Measurements from ENCODE around the gene ELMOD1. TPM values are rescaled to one million over a fixed set of nuclear protein-coding genes. Genes with fewer than 3 reads are reported as not detected.
"Not testable (repeated sequence)": the region's sequence is repeated elsewhere in the genome, so short reads cannot be mapped to it uniquely, and the experiment has no call there.

The ELMOD1 gene
- not detected for total RNA-seq

GRCh38 chr11:107590460-107591377, at the start of gene ELMOD1:
Gene ELMOD1 (plus strand): TSS chr11:107591147. CDS start chr11:107618190, 27,043 bp downstream.
- H3K27ac Mint-ChIP-seq = no peak within 1 kb of the TSS
- H3K4me1 Mint-ChIP-seq = peaks cover 21% of the 10 kb centered on the region
- H3K27me3 Mint-ChIP-seq = peaks cover 83% of the 10 kb centered on the region
- peaks cover 3% of the 10 kb centered on the region for H3K36me3 Mint-ChIP-seq
- no peaks in the 10 kb centered on the region for H3K9me3 Mint-ChIP-seq
- DNase-seq (peak; percentile 52), ATAC-seq (ENCODE audit: low read depth) (peak; percentile 65)
- peak within 1 kb of the TSS; percentile 89 for H3K4me3 Mint-ChIP-seq
- POLR2A ChIA-PET = no interaction called here

- POLR2A ChIA-PET = no interaction called here
- Mint-ChIP-seq H3K27ac (no peak overlapping the region), H3K4me1 (no peaks in the 10 kb centered on the region), H3K9me3 (no peaks in the 10 kb centered on the region), H3K27me3 (no peaks in the 10 kb centered on the region), H3K4me3 (no peak overlapping the region), H3K36me3 (peaks cover 12% of the 10 kb centered on the region)
- ATAC-seq (ENCODE audit: low read depth) (no peak), DNase-seq (no peak)
Observed at GRCh38 chr11:107545101-107545514, 45.8 kb upstream of the ELMOD1 start.

- no peak overlapping the region for H3K4me3 Mint-ChIP-seq
- POLR2A ChIA-PET = no interaction called here
Observed at GRCh38 chr11:107547961-107548360, 43.0 kb upstream of the ELMOD1 start.

GRCh38 chr11:107549253-107549953, 41.5 kb upstream of the ELMOD1 start:
- H3K27ac Mint-ChIP-seq = no peak overlapping the region
- H3K27me3 Mint-ChIP-seq = no peaks in the 10 kb centered on the region
- DNase-seq (no peak), ATAC-seq (ENCODE audit: low read depth) (no peak)
- no peaks in the 10 kb centered on the region for H3K4me1 Mint-ChIP-seq
- peaks cover 12% of the 10 kb centered on the region for H3K36me3 Mint-ChIP-seq
- H3K9me3 Mint-ChIP-seq = no peaks in the 10 kb centered on the region
- POLR2A ChIA-PET = interaction anchor here (0.9 kb wide), 1 partner anchor 13 kb away, joined by 3 read pairs; no protein-coding TSS in a partner anchor
- no peak overlapping the region for H3K4me3 Mint-ChIP-seq

More at GRCh38 chr11:107547961-107548360, 43.0 kb upstream of the ELMOD1 start:
- H3K9me3 Mint-ChIP-seq = no peaks in the 10 kb centered on the region
- peaks cover 10% of the 10 kb centered on the region for H3K36me3 Mint-ChIP-seq
- H3K27ac Mint-ChIP-seq = no peak overlapping the region
- DNase-seq (no peak), ATAC-seq (ENCODE audit: low read depth) (no peak)
- no peaks in the 10 kb centered on the region for H3K27me3 Mint-ChIP-seq
- H3K4me1 Mint-ChIP-seq = no peaks in the 10 kb centered on the region

- Mint-ChIP-seq H3K36me3 (peaks cover 8% of the 10 kb centered on the region), H3K9me3 (no peaks in the 10 kb centered on the region), H3K4me1 (no peaks in the 10 kb centered on the region), H3K27ac (no peak overlapping the region), H3K27me3 (no peaks in the 10 kb centered on the region), H3K4me3 (no peak overlapping the region)
- POLR2A ChIA-PET = no interaction called here
- DNase-seq (no peak), ATAC-seq (ENCODE audit: low read depth) (no peak)
Observed at GRCh38 chr11:107549954-107550285, 41.0 kb upstream of the ELMOD1 start.

- Mint-ChIP-seq H3K4me3 (no peak overlapping the region), H3K27ac (no peak overlapping the region), H3K36me3 (peaks cover 8% of the 10 kb centered on the region), H3K9me3 (no peaks in the 10 kb centered on the region), H3K27me3 (no peaks in the 10 kb centered on the region), H3K4me1 (no peaks in the 10 kb centered on the region)
- POLR2A ChIA-PET = no interaction called here
- no peak for ATAC-seq (ENCODE audit: low read depth)
- DNase-seq = no peak
Observed at GRCh38 chr11:107550304-107550703, 40.6 kb upstream of the ELMOD1 start.

GRCh38 chr11:107561688-107562087, 29.3 kb upstream of the ELMOD1 start:
- no peaks in the 10 kb centered on the region for H3K27me3 Mint-ChIP-seq
- DNase-seq (no peak), ATAC-seq (ENCODE audit: low read depth) (no peak)
- POLR2A ChIA-PET = no interaction called here
- H3K4me1 Mint-ChIP-seq = peaks cover 33% of the 10 kb centered on the region
- H3K27ac Mint-ChIP-seq = no peak overlapping the region
- no peaks in the 10 kb centered on the region for H3K9me3 Mint-ChIP-seq
- H3K36me3 Mint-ChIP-seq = peaks cover 7% of the 10 kb centered on the region
- no peak overlapping the region for H3K4me3 Mint-ChIP-seq

- H3K36me3 Mint-ChIP-seq = peaks cover 7% of the 10 kb centered on the region
- no peak for DNase-seq
- POLR2A ChIA-PET = interaction anchor here (1.2 kb wide), 1 partner anchor 13 kb away, joined by 3 read pairs; no protein-coding TSS in a partner anchor
- H3K9me3 Mint-ChIP-seq = no peaks in the 10 kb centered on the region
- H3K4me1 Mint-ChIP-seq = peaks cover 39% of the 10 kb centered on the region
- H3K27ac Mint-ChIP-seq = peak overlapping the region; percentile 75
- ATAC-seq (ENCODE audit: low read depth) = no peak
- H3K27me3 Mint-ChIP-seq = no peaks in the 10 kb centered on the region
- no peak overlapping the region for H3K4me3 Mint-ChIP-seq
Observed at GRCh38 chr11:107562647-107563208, 28.2 kb upstream of the ELMOD1 start.

GRCh38 chr11:107563702-107564101, 27.2 kb upstream of the ELMOD1 start:
- peak overlapping the region; percentile 57 for H3K27ac Mint-ChIP-seq
- H3K4me1 Mint-ChIP-seq = peaks cover 43% of the 10 kb centered on the region
- peak overlapping the region; percentile 47 for H3K4me3 Mint-ChIP-seq
- POLR2A ChIA-PET = no interaction called here
- no peak for DNase-seq
- H3K9me3 Mint-ChIP-seq = no peaks in the 10 kb centered on the region
- no peak for ATAC-seq (ENCODE audit: low read depth)
- no peaks in the 10 kb centered on the region for H3K27me3 Mint-ChIP-seq
- peaks cover 7% of the 10 kb centered on the region for H3K36me3 Mint-ChIP-seq

GRCh38 chr11:107564877-107565218, 26.1 kb upstream of the ELMOD1 start:
- H3K9me3 Mint-ChIP-seq = no peaks in the 10 kb centered on the region
- H3K4me3 Mint-ChIP-seq = peak overlapping the region; percentile 93
- POLR2A ChIA-PET = no interaction called here
- H3K4me1 Mint-ChIP-seq = peaks cover 43% of the 10 kb centered on the region
- no peaks in the 10 kb centered on the region for H3K36me3 Mint-ChIP-seq
- H3K27ac Mint-ChIP-seq = peak overlapping the region; percentile 94
- DNase-seq (no peak), ATAC-seq (ENCODE audit: low read depth) (no peak)
- no peaks in the 10 kb centered on the region for H3K27me3 Mint-ChIP-seq

- H3K9me3 Mint-ChIP-seq = no peaks in the 10 kb centered on the region
- no peaks in the 10 kb centered on the region for H3K36me3 Mint-ChIP-seq
- H3K27me3 Mint-ChIP-seq = no peaks in the 10 kb centered on the region
- peak; percentile 96 for ATAC-seq (ENCODE audit: low read depth)
- peaks cover 41% of the 10 kb centered on the region for H3K4me1 Mint-ChIP-seq
- DNase-seq = peak; percentile 77
- H3K27ac Mint-ChIP-seq = peak within 1 kb of the TSS; percentile 94
- POLR2A ChIA-PET = no interaction called here
- peak within 1 kb of the TSS; percentile 93 for H3K4me3 Mint-ChIP-seq
Observed at GRCh38 chr11:107565219-107565937, 25.6 kb upstream of the ELMOD1 start, which contains the start of gene ALKBH8. Gene ALKBH8 (minus strand): TSS chr11:107565735. CDS start chr11:107560893, 4,842 bp downstream.

- peak overlapping the region; percentile 94 for H3K27ac Mint-ChIP-seq
- POLR2A ChIA-PET; H3K36me3 Mint-ChIP-seq; H3K9me3 Mint-ChIP-seq; ATAC-seq (ENCODE audit: low read depth); DNase-seq; H3K27me3 Mint-ChIP-seq: not testable (repeated sequence)
- peaks cover 41% of the 10 kb centered on the region for H3K4me1 Mint-ChIP-seq
- H3K4me3 Mint-ChIP-seq = peak overlapping the region; percentile 93
Observed at GRCh38 chr11:107565955-107566501, 24.9 kb upstream of the ELMOD1 start.

- ATAC-seq (ENCODE audit: low read depth) (no peak), DNase-seq (no peak)
- POLR2A ChIA-PET = interaction anchor here (0.6 kb wide), 1 partner anchor 12 kb away, joined by 6 read pairs; no protein-coding TSS in a partner anchor
- Mint-ChIP-seq H3K4me3 (peak overlapping the region; percentile 93), H3K27ac (peak overlapping the region; percentile 94), H3K4me1 (peaks cover 39% of the 10 kb centered on the region), H3K9me3 (no peaks in the 10 kb centered on the region), H3K27me3 (no peaks in the 10 kb centered on the region), H3K36me3 (no peaks in the 10 kb centered on the region)
Observed at GRCh38 chr11:107566569-107566968, 24.4 kb upstream of the ELMOD1 start.

Measured in activated naive CD8-positive, alpha-beta T cell treated with anti-CD3 and anti-CD28 coated beads, Interleukin-2, amount 10 ng/mL, durations not matched to agents 7 days and 5 days (primary cell).